ENCODE data around the gene DUOX1. TPM values are rescaled to one million over a fixed set of nuclear protein-coding genes. Genes with fewer than 3 reads are reported as not detected.

DUOX1 gene
- total and polyA plus RNA-seq, 12 donors = 2.5 to 98.8 (median 23.6) TPM; not detected in 1

GRCh38 chr15:45151998-45152828 is 22.4 kb downstream of the DUOX1 start:
- H3K9me3 ChIP-seq (replicated peaks in 1 of 3) = no peaks in the 10 kb centered on the region
- H3K27me3 ChIP-seq = no peaks in the 10 kb centered on the region
- H3K27ac ChIP-seq = no peak overlapping the region
- no peak for DNase-seq
- H3K4me1 ChIP-seq (replicated peaks in 1 of 2) = peaks cover 0 to 5% of the 10 kb centered on the region in 2 donors
- H3K36me3 ChIP-seq (replicated peaks in 1 of 2) = no peaks in the 10 kb centered on the region
- no peak for TF ChIP-seq POLR2A (IDR thresholded peaks at IDR 0.05)
- TF ChIP-seq, protein P1, sequence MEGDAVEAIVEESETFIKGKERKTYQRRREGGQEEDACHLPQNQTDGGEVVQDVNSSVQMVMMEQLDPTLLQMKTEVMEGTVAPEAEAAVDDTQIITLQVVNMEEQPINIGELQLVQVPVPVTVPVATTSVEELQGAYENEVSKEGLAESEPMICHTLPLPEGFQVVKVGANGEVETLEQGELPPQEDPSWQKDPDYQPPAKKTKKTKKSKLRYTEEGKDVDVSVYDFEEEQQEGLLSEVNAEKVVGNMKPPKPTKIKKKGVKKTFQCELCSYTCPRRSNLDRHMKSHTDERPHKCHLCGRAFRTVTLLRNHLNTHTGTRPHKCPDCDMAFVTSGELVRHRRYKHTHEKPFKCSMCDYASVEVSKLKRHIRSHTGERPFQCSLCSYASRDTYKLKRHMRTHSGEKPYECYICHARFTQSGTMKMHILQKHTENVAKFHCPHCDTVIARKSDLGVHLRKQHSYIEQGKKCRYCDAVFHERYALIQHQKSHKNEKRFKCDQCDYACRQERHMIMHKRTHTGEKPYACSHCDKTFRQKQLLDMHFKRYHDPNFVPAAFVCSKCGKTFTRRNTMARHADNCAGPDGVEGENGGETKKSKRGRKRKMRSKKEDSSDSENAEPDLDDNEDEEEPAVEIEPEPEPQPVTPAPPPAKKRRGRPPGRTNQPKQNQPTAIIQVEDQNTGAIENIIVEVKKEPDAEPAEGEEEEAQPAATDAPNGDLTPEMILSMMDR (IDR thresholded peaks at IDR 0.05) = no peak
- 93 to 97% (median 95%) methylated on average over 31 to 36 of the region's 36 CpGs for WGBS, 4 donors
- intact Hi-C loops (cut with DNase I) = no loop called here
- no peak overlapping the region for H3K4me3 ChIP-seq

- no peak for DNase-seq
- no peaks in the 10 kb centered on the region for H3K9me3 ChIP-seq (replicated peaks in 1 of 3)
- H3K4me3 ChIP-seq = no peak overlapping the region
- H3K36me3 ChIP-seq (replicated peaks in 1 of 2) = no peaks in the 10 kb centered on the region
- peaks cover 0 to 7% of the 10 kb centered on the region in 2 donors for H3K4me1 ChIP-seq (replicated peaks in 1 of 2)
- intact Hi-C loops (cut with DNase I) = no loop called here
- no peak overlapping the region for H3K27ac ChIP-seq
- TF ChIP-seq, protein P1 (IDR thresholded peaks at IDR 0.05) = no peak
- TF ChIP-seq POLR2A (IDR thresholded peaks at IDR 0.05) = no peak
- WGBS, 4 donors = 73 to 89% (median 81%) methylated on average over 8 of the region's 8 CpGs
- H3K27me3 ChIP-seq = no peaks in the 10 kb centered on the region
Observed at GRCh38 chr15:45155739-45156138, 25.9 kb downstream of the DUOX1 start.

DNA sequence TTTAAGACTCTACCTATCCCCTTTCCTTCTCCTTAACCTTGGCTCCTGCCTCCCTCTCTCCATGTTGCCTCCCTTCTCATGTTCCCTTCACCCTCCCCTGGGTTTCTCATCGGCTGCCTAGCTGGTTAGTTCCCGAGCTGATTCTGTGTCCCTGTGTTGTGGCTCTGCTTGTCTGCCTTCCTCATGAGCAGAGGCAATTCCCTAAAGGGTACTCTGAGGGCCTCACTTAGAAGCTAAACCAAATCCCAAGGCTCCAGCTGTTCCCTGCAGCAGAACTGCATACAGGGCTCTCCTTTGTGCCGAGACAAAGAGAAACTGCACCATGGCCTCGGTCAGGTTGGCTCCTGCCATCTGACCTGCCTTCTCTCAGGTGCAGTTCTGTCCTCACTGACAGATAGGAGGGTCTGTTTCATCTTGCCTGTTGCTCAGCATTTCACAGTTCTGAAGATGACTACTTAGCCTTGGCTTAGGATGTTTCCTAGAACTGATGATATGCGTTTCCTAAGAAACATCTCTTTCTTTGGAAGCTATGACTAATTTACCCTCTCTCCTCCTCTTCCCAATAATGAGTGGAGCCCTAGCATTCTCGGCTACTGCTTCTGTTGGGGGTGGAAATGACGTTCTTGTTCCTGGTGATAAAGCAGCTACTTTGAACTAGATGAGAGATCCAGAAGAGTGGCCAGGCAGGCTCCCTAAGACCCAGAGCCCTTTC is 27.1 kb downstream of the DUOX1 start:
- H3K4me3 ChIP-seq = no peak overlapping the region
- intact Hi-C loops (cut with DNase I) = no loop called here
- H3K4me1 ChIP-seq (replicated peaks in 1 of 2) = peaks cover 0 to 7% of the 10 kb centered on the region in 2 donors
- H3K9me3 ChIP-seq (replicated peaks in 1 of 3) = no peaks in the 10 kb centered on the region
- WGBS, 4 donors = 69 to 81% (median 79%) methylated on average over 7 of the region's 7 CpGs
- TF ChIP-seq, protein P1 (IDR thresholded peaks at IDR 0.05) = no peak
- TF ChIP-seq POLR2A (IDR thresholded peaks at IDR 0.05) = no peak
- H3K36me3 ChIP-seq (replicated peaks in 1 of 2) = no peaks in the 10 kb centered on the region
- H3K27ac ChIP-seq = peak overlapping the region in 1 of 5 donors; percentile 54
- H3K27me3 ChIP-seq = no peaks in the 10 kb centered on the region
- no peak for DNase-seq

DNA sequence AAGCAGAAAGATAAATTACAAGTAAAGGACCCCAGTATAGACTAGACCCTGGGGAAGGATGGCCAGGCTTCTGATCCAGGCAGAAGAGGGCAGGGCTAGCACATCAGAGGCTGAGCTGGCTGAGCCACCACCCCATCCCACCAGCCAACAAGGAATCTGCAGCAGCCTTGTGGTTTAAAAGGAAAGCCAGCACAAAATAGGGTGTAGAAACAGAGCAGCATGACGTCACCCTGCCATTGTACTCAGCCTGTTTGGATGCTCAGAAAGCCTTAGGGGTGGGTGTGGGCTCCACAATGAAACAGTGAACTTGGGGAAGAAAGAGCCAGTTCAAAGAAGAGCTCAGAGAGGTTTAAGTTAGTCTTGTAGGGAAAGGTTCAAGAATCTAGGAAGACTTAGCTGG is 28.2 kb downstream of the DUOX1 start:
- H3K36me3 ChIP-seq (replicated peaks in 1 of 2) = no peaks in the 10 kb centered on the region
- intact Hi-C loops (cut with DNase I) = no loop called here
- H3K27ac ChIP-seq = no peak overlapping the region
- no peaks in the 10 kb centered on the region for H3K27me3 ChIP-seq
- no peak for TF ChIP-seq POLR2A (IDR thresholded peaks at IDR 0.05)
- TF ChIP-seq, protein P1 (IDR thresholded peaks at IDR 0.05) = no peak
- peaks cover 0 to 11% of the 10 kb centered on the region in 2 donors for H3K4me1 ChIP-seq (replicated peaks in 1 of 2)
- no peak for DNase-seq
- H3K4me3 ChIP-seq = no peak overlapping the region
- H3K9me3 ChIP-seq (replicated peaks in 1 of 3) = no peaks in the 10 kb centered on the region
- 73 to 76% (median 75%) methylated on average over 1 of the region's 1 CpG for WGBS, 4 donors

Measured in adrenal gland (tissue), 12 donors.